ENCODE data around the gene MAST2. TPM values are rescaled to one million over a fixed set of nuclear protein-coding genes. Genes with fewer than 3 reads are reported as not detected.

The MAST2 gene
- total and polyA plus RNA-seq, 2 of the 13 experiments (the other 11 are each of a cell fraction or from before 2014, with no cell fraction given) = 15.3 to 23.0 TPM

- no peak for TF ChIP-seq HNRNPK (IDR thresholded peaks at IDR 0.05; ENCODE audit: low read depth, low read length, poor library complexity, severe bottlenecking)
- TF ChIP-seq BCL6 (CRISPR knock-in tag; IDR thresholded peaks at IDR 0.05) = no peak
- TF ChIP-seq ZNF547 (CRISPR knock-in tag; IDR thresholded peaks at IDR 0.05) = peak; percentile 70; the same call in 1 of the 2 replicates
- no peak for TF ChIP-seq ZFP90 (CRISPR knock-in tag; IDR thresholded peaks at IDR 0.05; ENCODE audit: borderline replicate concordance)
- TF ChIP-seq PREB (CRISPR knock-in tag; IDR thresholded peaks at IDR 0.05) = no peak
- no peak for TF ChIP-seq ZNF746 (CRISPR knock-in tag; IDR thresholded peaks at IDR 0.05)
- TF ChIP-seq MZF1 (CRISPR knock-in tag; IDR thresholded peaks at IDR 0.05; ENCODE audit: borderline replicate concordance) = no peak
- TF ChIP-seq ZNF350 (CRISPR knock-in tag; IDR thresholded peaks at IDR 0.05; ENCODE audit: borderline replicate concordance, low read depth) = no peak
- TF ChIP-seq ARID2 (CRISPR knock-in tag; IDR thresholded peaks at IDR 0.05; ENCODE audit: borderline replicate concordance) = no peak
- TF ChIP-seq MXD4 (CRISPR knock-in tag; IDR thresholded peaks at IDR 0.05) = peak; percentile 56; the same call in 1 of the 2 replicates
- TF ChIP-seq CC2D1A (CRISPR knock-in tag; IDR thresholded peaks at IDR 0.05) = no peak
- no peak for TF ChIP-seq ZC3H4 (CRISPR knock-in tag; IDR thresholded peaks at IDR 0.05; ENCODE audit: borderline replicate concordance)
- TF ChIP-seq NONO (IDR thresholded peaks at IDR 0.05) = no peak
- no peak for TF ChIP-seq NONO (CRISPR knock-in tag; conservative IDR thresholded peaks at IDR 0.05)
- no peak for TF ChIP-seq ZSCAN20 (CRISPR knock-in tag; IDR thresholded peaks at IDR 0.05; ENCODE audit: borderline replicate concordance)
- no peak for TF ChIP-seq SP5 (CRISPR knock-in tag; IDR thresholded peaks at IDR 0.05; ENCODE audit: borderline replicate concordance, low read depth)
- no peak for TF ChIP-seq HOXA7 (CRISPR knock-in tag; IDR thresholded peaks at IDR 0.05)
- TF ChIP-seq RBAK (CRISPR knock-in tag; IDR thresholded peaks at IDR 0.05) = no peak
- TF ChIP-seq ZNF800 (CRISPR knock-in tag; IDR thresholded peaks at IDR 0.05) = no peak
- TF ChIP-seq TFDP1 (CRISPR knock-in tag; IDR thresholded peaks at IDR 0.05; ENCODE audit: borderline replicate concordance) = 0 out of 2 replicates have a peak, but pooled peaks have one; percentile 11
- peak; percentile 16; the same call in 1 of the 2 replicates for TF ChIP-seq DMAP1 (CRISPR knock-in tag; IDR thresholded peaks at IDR 0.05)
- no peak for TF ChIP-seq ZNF552 (CRISPR knock-in tag; IDR thresholded peaks at IDR 0.05; ENCODE audit: borderline replicate concordance)
Observed at GRCh38 chr1:45802343-45803298, 791 bp upstream of the MAST2 start (continued).

All from HepG2 (cell line).